Endothelial cell of umbilical vein (primary cell): ENCODE data around the gene BORCS6. TPM values are rescaled to one million over a fixed set of nuclear protein-coding genes. Genes with fewer than 3 reads are reported as not detected.

Experiments
- BruUV-seq: library from RNA; stranded (reverse); fragments of 400-500 nt; replicated peaks from 2 replicates; lab custom pipeline; 2021; lab: Mats Ljungman, UMichigan
- CTCF ChIA-PET: fragments of 300-600, 350-600 bp; sonication (Branson Sonifier 250); formaldehyde crosslinking; loops from one replicate; lab custom pipeline; 2021; ENCODE audit warnings: antibody characterized with exemption, inconsistent platforms; lab: Charles Lee
- POLR2A ChIA-PET: fragments of 300-600, 350-600 bp; sonication (Branson Sonifier 250); formaldehyde crosslinking; loops from one replicate; lab custom pipeline; 2021; ENCODE audit warnings: antibody characterized with exemption, inconsistent platforms; lab: Charles Lee
- DNase-seq: peaks from one replicate; pipeline ENCODE4 v3.0.0-alpha.2; 2011; ENCODE audit warnings: low read depth, low spot score
- FAIRE-seq: peaks from 2 replicates; lab custom pipeline; 2011; peaks lifted over from hg19 to GRCh38; lab: Jason Lieb, UNC
- H2AFZ ChIP-seq: 2 replicates; pipeline ENCODE4 v1.6.0; 2012; ENCODE audit warnings: low read depth, low read length, control low read depth, inconsistent platforms
- H3K27ac ChIP-seq: 2 replicates; pipeline ENCODE4 v1.5.1; 2011; ENCODE audit warnings: low read depth, mild to moderate bottlenecking, control low read depth, low read length, moderate library complexity; ENCODE audit not compliant: insufficient read depth
- H3K27me3 ChIP-seq, 2 experiments: 2 replicates each; pipeline versions ENCODE4 v1.6.0 to v1.6.1; 2011; ENCODE audit warnings: low read length in 2 of 2, mixed read lengths in 1 of 2; ENCODE audit not compliant: control insufficient read depth in 2 of 2, insufficient read depth in 2 of 2
- H3K36me3 ChIP-seq, 2 experiments: 2 replicates in 1 of 2; 3 replicates in 1 of 2; pipeline ENCODE4 v1.5.1; 2011; ENCODE audit warnings: low read length in 2 of 2, mild to moderate bottlenecking in 1 of 2, moderate library complexity in 1 of 2; ENCODE audit not compliant: control insufficient read depth in 2 of 2, insufficient read depth in 2 of 2; ENCODE audit errors: extremely low read depth in 1 of 2
- H3K4me1 ChIP-seq: 3 replicates; pipeline ENCODE4 v1.5.1; 2011; ENCODE audit warnings: mild to moderate bottlenecking, low read length; ENCODE audit not compliant: control insufficient read depth, insufficient read depth; ENCODE audit errors: extremely low read depth
- H3K4me2 ChIP-seq: 2 replicates; pipeline ENCODE4 v1.6.1; 2011; ENCODE audit warnings: low read length, control low read depth, mixed read lengths; ENCODE audit not compliant: insufficient read depth
- H3K4me3 ChIP-seq, 3 experiments: fragments of 200-600 bp in 1 of 3; sonication (generic), shearing (Covaris generic) in 1 of 3; replicated peaks in 1 of 3; 2 replicates each; pipeline ENCODE4 v1.5.1; 2011 to 2016; ENCODE audit warnings: control low read depth in 3 of 3, low read length in 3 of 3, mild to moderate bottlenecking in 2 of 3, inconsistent platforms in 1 of 3, low read depth in 1 of 3, moderate library complexity in 1 of 3; ENCODE audit not compliant: insufficient read depth in 1 of 3
- H3K79me2 ChIP-seq: 2 replicates; pipeline ENCODE4 v1.6.0; 2012; ENCODE audit warnings: low read length, inconsistent platforms; ENCODE audit not compliant: control insufficient read depth, insufficient read depth
- H3K9ac ChIP-seq: replicated peaks from 2 replicates; pipeline ENCODE3; 2011; ENCODE audit warnings: low read length, control low read depth; ENCODE audit not compliant: insufficient read depth; ENCODE audit errors: extremely low read depth
- H3K9me1 ChIP-seq: replicated peaks from 3 replicates; pipeline ENCODE4 v1.6.0; 2011; ENCODE audit warnings: mild to moderate bottlenecking, low read length; ENCODE audit not compliant: control insufficient read depth, insufficient read depth; ENCODE audit errors: extremely low read depth
- H3K9me3 ChIP-seq: replicated peaks from 2 replicates; pipeline ENCODE4 v1.5.1; 2012; ENCODE audit warnings: low read length, inconsistent platforms; ENCODE audit not compliant: control insufficient read depth, insufficient read depth
- H4K20me1 ChIP-seq: replicated peaks from 2 replicates; pipeline ENCODE3; 2011; ENCODE audit warnings: mild to moderate bottlenecking, low read length; ENCODE audit not compliant: control insufficient read depth, insufficient read depth; ENCODE audit errors: extremely low read depth
- EZH2 ChIP-seq: IDR thresholded peaks from 2 replicates; pipeline ENCODE4 v1.6.1; 2012; ENCODE audit warnings: borderline replicate concordance, low read depth, mild to moderate bottlenecking, moderate library complexity, low read length, inconsistent platforms; ENCODE audit not compliant: severe bottlenecking
- FOS ChIP-seq: IDR thresholded peaks from 2 replicates; pipeline ENCODE4 v1.6.1; 2011; ENCODE audit warnings: mild to moderate bottlenecking, low read length, moderate library complexity, borderline replicate concordance; ENCODE audit not compliant: insufficient read depth
- GATA2 ChIP-seq: IDR thresholded peaks from 2 replicates; pipeline ENCODE4 v1.7.0; 2011; ENCODE audit warnings: low read depth, mild to moderate bottlenecking, moderate library complexity, mixed read lengths, low read length; ENCODE audit not compliant: insufficient read length, insufficient read depth
- JUN ChIP-seq: IDR thresholded peaks from 2 replicates; pipeline ENCODE4 v1.6.1; 2011; ENCODE audit warnings: borderline replicate concordance, low read depth; ENCODE audit not compliant: insufficient read length, insufficient read depth
- MYC ChIP-seq: IDR thresholded peaks from one replicate; pipeline ENCODE4 v1.6.1; 2011; ENCODE audit warnings: mild to moderate bottlenecking, low read depth, low read length
- POLR2A ChIP-seq: IDR thresholded peaks from 2 replicates; pipeline ENCODE4 v1.6.1; 2012; ENCODE audit warnings: low read depth, mild to moderate bottlenecking, control low read depth, low read length
- POLR2AphosphoS5 ChIP-seq: IDR thresholded peaks from 2 replicates; pipeline ENCODE4 v1.6.1; 2012; ENCODE audit warnings: low read depth, mild to moderate bottlenecking, control low read depth, low read length, moderate library complexity; ENCODE audit not compliant: insufficient read depth
- dilution Hi-C: fragments of 300-500 bp; cut with MboI; formaldehyde crosslinking; loops from one replicate; pipeline ENCODE4 v1.15.0; 2019; ENCODE audit warnings: low sequenced_read_pairs; ENCODE audit not compliant: extremely low pct_ligation_motif_present
- intact Hi-C: fragments of 100-400 bp; cut with micrococcal nuclease; formaldehyde crosslinking; loops from one replicate; pipeline ENCODE4 v1.10.0; 2022
- polyA plus RNA-seq, 4 experiments: library from polyadenylated mRNA; depleted of rRNA in 3 of 4; stranded (reverse) in 3 of 4; unstranded in 1 of 4; fragments of >200 nt; gene quantifications; 2 replicates each; pipeline versions ENCODE4 v1.2.1 to v1.2.3, GENCODE V29; 2011 to 2012; ENCODE audit warnings: missing spikeins in 1 of 4
- total RNA-seq: library from RNA; stranded (reverse); gene quantifications from 2 replicates; pipeline ENCODE4 v1.2.3, GENCODE V29; 2021
- TF ChIP-seq, protein P1 (sequence below): IDR thresholded peaks from 2 replicates; pipeline ENCODE4 v1.6.1; 2011; ENCODE audit not compliant: insufficient read depth, insufficient read length
- TF ChIP-seq, protein P2 (sequence below), 2 donors: IDR thresholded peaks; 1 replicate in 1 of 2; 2 replicates in 1 of 2; pipeline ENCODE4 v1.5.1; 2011; ENCODE audit warnings: low read length in 2 of 2, mild to moderate bottlenecking in 2 of 2, moderate library complexity in 2 of 2, control low read depth in 1 of 2, inconsistent platforms in 1 of 2, low read depth in 1 of 2; ENCODE audit not compliant: insufficient read depth in 1 of 2; ENCODE audit errors: extremely low read depth in 1 of 2

Gene BORCS6
- total and polyA plus RNA-seq, 2 donors (not counting 3 experiments of a cell fraction or from before 2014, with no cell fraction given) = 8.0 to 9.0 TPM

DNA sequence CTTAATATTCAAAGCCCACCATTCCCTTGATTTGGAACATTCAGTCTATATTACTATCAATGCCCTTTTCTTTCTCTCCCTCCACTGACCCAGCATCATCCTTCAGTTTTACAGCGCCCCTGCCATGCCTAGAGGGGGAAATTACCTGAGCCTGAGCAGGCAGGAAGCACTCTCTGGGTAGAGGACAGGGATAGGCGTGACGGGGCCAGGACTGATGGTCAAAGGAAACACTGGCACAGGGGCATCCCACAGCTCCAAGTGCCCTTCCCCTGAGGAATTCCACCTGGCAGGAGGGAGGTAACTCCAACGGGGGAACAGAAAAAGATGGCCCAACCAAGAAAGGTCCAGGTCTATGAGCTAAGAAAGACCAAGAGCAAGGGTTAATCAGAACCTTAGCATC is 47.9 kb upstream of the BORCS6 start:
- H3K27me3 ChIP-seq = no peaks in the 10 kb centered on the region
- dilution Hi-C loops = loop anchor here (10.0 kb wide), 1 partner anchor 67 kb away; no protein-coding TSS in a partner anchor
- no peaks in the 10 kb centered on the region for H3K9me1 ChIP-seq
- ChIA-PET CTCF (interaction anchor here (1.0 to 1.3 kb wide), 3 partner anchors 9 to 63 kb away, joined by 3 to 5 read pairs (median 3); no protein-coding TSS in a partner anchor), POLR2A (no interaction called here)
- no peak overlapping the region for H3K9ac ChIP-seq
- no peaks in the 10 kb centered on the region for H3K9me3 ChIP-seq
- H3K4me2 ChIP-seq = no peak overlapping the region
- DNase-seq = no peak
- intact Hi-C loops = no loop called here
- no peak overlapping the region for H3K4me3 ChIP-seq
- BruUV-seq = no TSS peak
- H3K27ac ChIP-seq = no peak overlapping the region
- no peaks in the 10 kb centered on the region for H4K20me1 ChIP-seq
- peaks cover 2% of the 10 kb centered on the region for H3K79me2 ChIP-seq
- H2AFZ ChIP-seq = no peak overlapping the region
- peaks cover 2 to 36% of the 10 kb centered on the region in 2 experiments for H3K36me3 ChIP-seq
- no peak for FAIRE-seq
- H3K4me1 ChIP-seq = no peaks in the 10 kb centered on the region
- TF ChIP-seq POLR2A = no peak
- no peak for TF ChIP-seq EZH2
- TF ChIP-seq JUN = no peak
- no peak for TF ChIP-seq FOS
- TF ChIP-seq, protein P1, sequence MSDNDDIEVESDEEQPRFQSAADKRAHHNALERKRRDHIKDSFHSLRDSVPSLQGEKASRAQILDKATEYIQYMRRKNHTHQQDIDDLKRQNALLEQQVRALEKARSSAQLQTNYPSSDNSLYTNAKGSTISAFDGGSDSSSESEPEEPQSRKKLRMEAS = no peak
- TF ChIP-seq MYC = no peak
- TF ChIP-seq GATA2 = no peak
- TF ChIP-seq, protein P2, sequence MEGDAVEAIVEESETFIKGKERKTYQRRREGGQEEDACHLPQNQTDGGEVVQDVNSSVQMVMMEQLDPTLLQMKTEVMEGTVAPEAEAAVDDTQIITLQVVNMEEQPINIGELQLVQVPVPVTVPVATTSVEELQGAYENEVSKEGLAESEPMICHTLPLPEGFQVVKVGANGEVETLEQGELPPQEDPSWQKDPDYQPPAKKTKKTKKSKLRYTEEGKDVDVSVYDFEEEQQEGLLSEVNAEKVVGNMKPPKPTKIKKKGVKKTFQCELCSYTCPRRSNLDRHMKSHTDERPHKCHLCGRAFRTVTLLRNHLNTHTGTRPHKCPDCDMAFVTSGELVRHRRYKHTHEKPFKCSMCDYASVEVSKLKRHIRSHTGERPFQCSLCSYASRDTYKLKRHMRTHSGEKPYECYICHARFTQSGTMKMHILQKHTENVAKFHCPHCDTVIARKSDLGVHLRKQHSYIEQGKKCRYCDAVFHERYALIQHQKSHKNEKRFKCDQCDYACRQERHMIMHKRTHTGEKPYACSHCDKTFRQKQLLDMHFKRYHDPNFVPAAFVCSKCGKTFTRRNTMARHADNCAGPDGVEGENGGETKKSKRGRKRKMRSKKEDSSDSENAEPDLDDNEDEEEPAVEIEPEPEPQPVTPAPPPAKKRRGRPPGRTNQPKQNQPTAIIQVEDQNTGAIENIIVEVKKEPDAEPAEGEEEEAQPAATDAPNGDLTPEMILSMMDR (IDR thresholded peaks at IDR 0.05; ENCODE audit: extremely low read depth in 1 of 2, insufficient read depth in 1 of 2, low read depth in 1 of 2, low read length in 2 of 2) = no peak
- no peak for TF ChIP-seq POLR2AphosphoS5
